Panc1 (cell line): Measurements from ENCODE around the gene ZNF664. TPM values are rescaled to one million over a fixed set of nuclear protein-coding genes. Genes with fewer than 3 reads are reported as not detected.

Experiments used
- ATAC-seq: fragments of 200-7000 bp; cut with Tn5 transposase; 2 replicates; pipeline ENCODE4 v1.9.1; 2020; ENCODE audit warnings: mild to moderate bottlenecking, moderate library complexity
- BruUV-seq: library from RNA; stranded (reverse); fragments of 400-500 nt; replicated peaks from 2 replicates; lab custom pipeline; 2021; lab: Mats Ljungman, UMichigan
- CTCF ChIA-PET: fragments of 300-600 bp; sonication (Branson Sonifier 250); formaldehyde crosslinking; loops from one replicate; lab custom pipeline; 2022; ENCODE audit warnings: antibody characterized with exemption; lab: Charles Lee
- POLR2A ChIA-PET: fragments of 300-600 bp; sonication (Branson Sonifier 250); formaldehyde crosslinking; loops from one replicate; lab custom pipeline; 2022; ENCODE audit warnings: antibody characterized with exemption; lab: Charles Lee
- DNase-seq: peaks from one replicate; pipeline ENCODE4 v3.0.0-alpha.2; 2010; ENCODE audit warnings: low read depth, low spot score
- H3K27ac ChIP-seq: 2 replicates; pipeline ENCODE4 v1.5.1; 2011; ENCODE audit warnings: mild to moderate bottlenecking, low read length, inconsistent platforms
- H3K27me3 ChIP-seq: fragments of 200-500 bp; sonication (Bioruptor generic); 2 replicates; pipeline ENCODE4 v1.6.0; 2014; ENCODE audit warnings: low read length, inconsistent platforms; ENCODE audit not compliant: control insufficient read depth, insufficient read depth
- H3K36me3 ChIP-seq: fragments of 200-500 bp; sonication (Bioruptor generic); 2 replicates; pipeline ENCODE4 v1.5.1; 2014; ENCODE audit warnings: inconsistent platforms, mild to moderate bottlenecking, low read length, moderate library complexity; ENCODE audit not compliant: control insufficient read depth, insufficient read depth
- H3K4me1 ChIP-seq: 2 replicates; pipeline ENCODE4 v1.5.1; 2011; ENCODE audit warnings: inconsistent platforms, mild to moderate bottlenecking, low read length, moderate library complexity; ENCODE audit not compliant: control insufficient read depth, insufficient read depth
- H3K4me3 ChIP-seq, 2 experiments: 2 replicates each; pipeline ENCODE4 v1.5.1; 2011 to 2012; ENCODE audit warnings: low read depth in 2 of 2, low read length in 2 of 2, mild to moderate bottlenecking in 2 of 2, inconsistent platforms in 1 of 2, moderate library complexity in 1 of 2
- H3K9me3 ChIP-seq: fragments of 200-500 bp; sonication (Bioruptor generic); 2 replicates; pipeline ENCODE4 v1.5.1; 2014; ENCODE audit warnings: low read depth, mild to moderate bottlenecking, inconsistent platforms, low read length, moderate library complexity; ENCODE audit not compliant: control insufficient read depth, insufficient read depth
- CTCF ChIP-seq: fragments of 450-650 bp; IDR thresholded peaks from 2 replicates; pipeline ENCODE4 v1.5.1; 2017; ENCODE audit warnings: mild to moderate bottlenecking
- POLR2AphosphoS5 ChIP-seq: IDR thresholded peaks from 2 replicates; pipeline ENCODE4 v1.6.1; 2012; ENCODE audit warnings: mild to moderate bottlenecking, low read depth, low read length, moderate library complexity
- REST ChIP-seq, 2 experiments: IDR thresholded peaks; 2 replicates each; pipeline ENCODE4 v1.6.1; 2011 to 2012; ENCODE audit warnings: low read depth in 2 of 2, control low read depth in 1 of 2, low read length in 1 of 2, mild to moderate bottlenecking in 1 of 2, moderate library complexity in 1 of 2; ENCODE audit not compliant: insufficient read depth in 1 of 2
- SIN3A ChIP-seq: IDR thresholded peaks from 2 replicates; pipeline ENCODE4 v1.6.1; 2012; ENCODE audit warnings: low read depth, mild to moderate bottlenecking, low read length, moderate library complexity, borderline replicate concordance; ENCODE audit not compliant: insufficient read depth
- TCF7L2 ChIP-seq: IDR thresholded peaks from 2 replicates; pipeline ENCODE4 v1.6.1; 2011; ENCODE audit warnings: mild to moderate bottlenecking, low read depth, low read length, inconsistent platforms
- in situ Hi-C: cut with HindIII; loops from 2 replicates; pipeline ENCODE4 v1.10.0; 2016; ENCODE audit warnings: low sequenced_read_pairs, low pct_unique_long_range_greater_than_20kb
- intact Hi-C: fragments of 100-400 bp; cut with micrococcal nuclease; formaldehyde crosslinking; loops from one replicate; pipeline ENCODE4 v1.10.0; 2022; ENCODE audit not compliant: unreplicated experiment
- total RNA-seq: library from RNA; stranded (reverse); gene quantifications from one replicate; pipeline ENCODE4 v1.2.1, GENCODE V29; 2021; ENCODE audit not compliant: unreplicated experiment

Gene ZNF664
- total RNA-seq, 1 experiment from 2014 or later, result 115 TPM

- H3K27me3 ChIP-seq, result no peaks in the 10 kb centered on the region
- DNase-seq (no peak), ATAC-seq (no peak)
- no peak overlapping the region for H3K27ac ChIP-seq
- in situ Hi-C loops, result no loop called here
- H3K4me1 ChIP-seq, result no peaks in the 10 kb centered on the region
- no peaks in the 10 kb centered on the region for H3K9me3 ChIP-seq
- TF ChIP-seq REST (IDR thresholded peaks at IDR 0.05; ENCODE audit: insufficient read depth in 1 of 2, low read depth in 2 of 2, low read length in 1 of 2) (no peak), SIN3A (no peak), TCF7L2 (no peak), CTCF (no peak), POLR2AphosphoS5 (no peak)
- ChIA-PET POLR2A (no interaction called here), CTCF (no interaction called here)
- no TSS peak for BruUV-seq
- H3K36me3 ChIP-seq, result peaks cover 11% of the 10 kb centered on the region
- H3K4me3 ChIP-seq, result no peak overlapping the region
- intact Hi-C loops, result no loop called here
These were observed 18.4 kb downstream of the ZNF664 start for GRCh38 chr12:123991372-123991951.

GRCh38 chr12:123992118-123992825 is 19.3 kb downstream of the ZNF664 start:
- CTCF ChIA-PET, result no interaction called here
- no peak for TF ChIP-seq POLR2AphosphoS5
- intact Hi-C loops, result no loop called here
- Histone ChIP-seq H3K27ac (no peak overlapping the region), H3K4me3 (no peak overlapping the region), H3K36me3 (peaks cover 9% of the 10 kb centered on the region), H3K9me3 (no peaks in the 10 kb centered on the region), H3K4me1 (no peaks in the 10 kb centered on the region), H3K27me3 (no peaks in the 10 kb centered on the region)
- in situ Hi-C loops, result no loop called here
- ATAC-seq, result no peak
- DNase-seq, result no peak
- BruUV-seq, result no TSS peak
- POLR2A ChIA-PET, result no interaction called here
